HG02943 (cell line): ENCODE measurements around the gene CTNNA3.

Experiments
- ATAC-seq: cut with Tn5 transposase; IDR thresholded peaks from one replicate; pipeline ENCODE4 v1.9.1; 2021; ENCODE audit warnings: mild to moderate bottlenecking, low read depth, moderate library complexity; ENCODE audit not compliant: unreplicated experiment

Gene CTNNA3

DNA sequence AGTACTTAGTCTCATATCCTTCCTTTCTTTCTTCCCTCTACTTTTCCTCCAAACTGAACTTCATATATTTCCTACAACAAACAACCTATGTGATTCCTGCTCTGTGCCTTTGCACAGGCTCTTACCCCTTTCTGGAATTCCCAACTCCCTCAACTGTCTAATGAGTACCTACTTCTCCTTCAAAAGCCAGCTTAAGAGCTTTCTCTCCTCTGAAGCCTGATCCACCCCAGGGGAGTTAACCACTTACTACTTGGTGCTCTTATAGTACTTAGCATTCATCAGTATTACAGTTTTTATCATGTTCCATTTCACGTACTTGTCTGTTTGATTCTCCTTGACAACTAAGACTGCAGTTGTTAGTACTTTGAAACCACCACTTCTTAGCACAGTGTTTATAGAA, 524.0 kb downstream of the CTNNA3 start:
- no peak for ATAC-seq

GRCh38 chr10:67156239-67156638, 539.8 kb downstream of the CTNNA3 start:
- ATAC-seq, result no peak

DNA sequence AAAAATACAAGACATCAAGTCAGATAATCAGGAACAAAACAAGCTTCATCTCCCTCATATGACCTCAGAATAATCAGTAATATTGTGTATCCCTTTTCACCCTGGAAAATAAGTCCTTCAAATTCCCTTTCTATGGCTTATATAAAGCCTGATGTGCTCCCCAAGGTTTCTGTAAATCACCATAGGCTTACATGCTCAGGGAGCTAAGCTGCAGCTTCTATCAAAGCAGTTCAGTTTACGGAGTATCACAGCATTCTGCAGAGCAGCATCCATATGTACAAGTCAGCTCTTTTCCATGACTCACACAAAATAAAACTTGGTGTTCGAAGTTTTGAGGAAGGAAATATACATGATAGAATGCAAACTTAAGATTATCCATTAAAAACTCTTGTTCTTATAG, 544.5 kb downstream of the CTNNA3 start:
- no peak for ATAC-seq

DNA sequence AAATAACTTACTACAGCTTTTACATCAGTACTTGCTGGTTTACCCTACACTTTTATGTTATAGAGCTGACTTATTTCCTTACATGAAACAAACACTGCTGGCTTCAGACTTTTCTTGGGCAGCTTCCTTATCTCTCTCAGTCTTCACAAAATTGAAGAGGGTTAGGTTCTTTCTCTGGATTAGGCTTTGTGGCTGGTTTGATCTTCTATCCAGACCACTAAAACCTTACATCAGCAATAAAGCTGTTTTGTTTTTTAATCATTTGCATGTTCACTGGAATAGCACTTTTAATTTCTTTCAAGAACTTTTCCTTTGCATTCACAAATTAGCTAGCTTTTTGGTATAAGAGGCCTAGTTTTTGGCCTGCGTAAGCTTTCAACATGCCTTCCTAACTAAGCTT, 551.5 kb downstream of the CTNNA3 start:
- no peak for ATAC-seq

- ATAC-seq, result no peak
Observed at GRCh38 chr10:67141300-67141699, 554.7 kb downstream of the CTNNA3 start.

DNA sequence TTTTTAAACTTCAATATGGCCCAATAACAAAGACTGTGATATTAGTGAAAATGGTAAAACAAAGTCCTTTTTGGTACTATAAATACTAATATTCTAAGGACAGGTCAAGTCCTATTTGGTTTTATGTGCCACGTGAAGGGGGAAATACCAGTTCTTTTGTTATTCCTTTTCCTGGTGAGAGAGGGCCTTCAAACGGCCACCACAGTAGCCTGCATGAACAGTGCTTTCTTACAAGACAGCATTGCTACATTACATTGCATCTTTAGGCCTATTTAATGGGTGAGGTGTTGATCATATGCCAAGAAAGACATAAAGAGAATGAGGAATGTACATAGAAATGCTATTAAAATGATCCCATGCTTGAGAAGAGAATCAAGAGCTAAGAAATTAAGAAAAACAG, 555.4 kb downstream of the CTNNA3 start:
- no peak for ATAC-seq

DNA sequence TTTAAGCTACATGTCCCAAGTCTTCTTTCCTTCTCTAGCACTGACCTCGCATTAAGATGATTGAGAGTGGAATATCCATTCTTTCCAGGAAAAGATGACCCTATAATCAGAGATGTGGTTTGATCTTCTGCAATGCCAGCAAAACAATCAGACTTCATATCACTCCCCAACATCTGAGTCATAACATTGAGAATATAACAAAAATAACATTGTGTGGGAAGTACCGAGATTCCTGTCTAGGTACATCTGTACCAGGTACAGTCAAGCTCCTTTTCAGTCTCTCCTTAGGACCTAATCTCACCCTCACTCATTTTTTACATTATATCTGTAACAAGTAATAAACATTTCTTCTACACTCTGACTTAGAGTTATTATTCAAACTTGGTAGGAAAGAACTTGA, 568.6 kb downstream of the CTNNA3 start:
- no peak for ATAC-seq

DNA sequence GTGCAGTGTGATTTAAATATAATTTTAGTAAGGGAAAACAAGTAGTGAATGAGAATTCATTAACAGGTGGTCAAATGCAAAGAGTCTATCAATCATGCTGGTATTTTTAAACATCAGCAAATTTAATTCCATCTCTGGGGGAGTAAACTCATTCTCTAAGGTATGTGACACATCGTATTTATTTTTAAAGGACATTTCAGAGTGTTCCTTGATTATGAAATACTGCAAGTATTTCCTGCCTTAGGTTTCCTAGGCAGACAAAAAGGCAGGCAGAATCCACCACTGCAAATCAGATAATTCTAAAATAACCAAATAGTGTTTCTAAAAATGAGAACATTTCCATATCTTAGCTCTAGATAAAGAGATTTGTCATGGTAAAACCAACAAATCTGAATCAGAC, 576.3 kb downstream of the CTNNA3 start:
- ATAC-seq, result no peak

DNA sequence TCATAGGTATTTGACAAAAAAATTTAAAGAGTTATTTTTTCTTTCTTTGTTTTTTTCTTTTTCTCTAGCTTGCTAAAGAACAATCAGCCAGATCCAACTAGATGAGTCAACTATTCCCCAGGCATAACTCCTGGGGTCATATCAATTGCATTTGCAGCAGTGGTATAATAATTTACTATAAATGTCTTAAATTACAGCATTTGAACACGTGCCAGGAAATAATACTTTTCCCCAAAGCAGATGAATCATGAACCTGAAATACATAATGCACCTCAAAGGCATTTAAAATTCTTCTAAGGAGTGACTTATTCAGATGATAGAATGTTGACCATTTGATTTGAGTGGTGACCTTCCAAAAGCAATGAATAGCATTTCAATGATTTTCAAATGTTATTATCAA, 580.0 kb downstream of the CTNNA3 start:
- ATAC-seq, result no peak

DNA sequence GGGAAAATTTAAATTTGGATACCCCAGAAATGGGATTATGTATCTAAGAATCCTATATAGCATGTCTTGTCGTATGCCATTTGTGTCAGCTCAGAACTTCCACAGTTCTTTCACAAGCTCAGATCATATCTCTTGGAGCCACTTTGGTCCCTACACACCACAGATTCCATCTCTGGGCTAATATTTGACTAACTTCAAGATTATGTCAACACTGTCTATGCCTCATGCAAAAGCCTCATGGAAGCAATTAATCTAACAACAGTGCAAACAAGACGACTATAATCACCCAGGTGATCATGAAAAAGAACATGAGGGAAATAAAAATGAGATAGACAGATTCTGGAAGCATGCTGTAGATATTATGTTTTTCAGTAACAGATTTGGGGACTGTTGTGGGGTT, 581.0 kb downstream of the CTNNA3 start:
- ATAC-seq, result no peak

- no peak for ATAC-seq
Observed at GRCh38 chr10:67112765-67113164, 583.2 kb downstream of the CTNNA3 start.

DNA sequence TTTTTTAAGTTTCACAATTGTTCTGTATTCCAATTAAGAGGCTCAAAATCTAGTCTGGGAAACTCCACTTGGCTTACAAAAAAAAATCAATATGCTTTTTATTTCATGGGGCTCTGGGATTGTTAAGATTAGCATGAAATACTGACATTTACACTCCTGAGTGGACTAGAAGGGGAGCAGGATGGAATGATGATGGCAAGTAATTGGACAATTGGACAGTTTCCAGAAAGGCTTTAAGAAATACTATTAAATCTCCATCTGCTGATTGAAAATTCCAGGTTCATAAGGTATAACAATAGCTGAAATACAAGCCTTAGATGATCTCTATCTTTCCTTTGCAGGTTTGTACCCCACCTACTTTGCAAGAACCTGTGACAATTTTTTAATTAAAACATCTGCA, 585.7 kb downstream of the CTNNA3 start:
- no peak for ATAC-seq

GRCh38 chr10:67107670-67108069, 588.3 kb downstream of the CTNNA3 start:
- no peak for ATAC-seq

DNA sequence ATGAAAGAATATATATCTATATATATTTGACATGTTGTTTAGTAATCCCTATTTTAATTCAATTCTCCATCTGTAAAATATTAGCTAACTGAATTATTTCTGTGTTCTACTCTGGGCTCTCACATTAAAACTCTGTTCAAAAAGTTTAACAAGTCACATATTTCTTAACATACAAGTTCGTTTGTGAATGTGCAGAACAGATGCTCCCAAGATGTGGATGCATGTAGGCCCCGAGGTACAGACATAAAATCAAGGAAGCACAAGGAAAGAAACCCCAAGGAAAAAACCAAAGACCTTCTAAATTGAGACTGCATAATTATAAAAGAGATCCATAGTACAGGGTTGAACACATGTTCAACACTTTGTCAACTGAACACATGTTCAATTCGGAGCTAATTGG, 595.0 kb downstream of the CTNNA3 start:
- no peak for ATAC-seq

GRCh38 chr10:67098461-67098860, 597.5 kb downstream of the CTNNA3 start:
- ATAC-seq, result no peak

GRCh38 chr10:67095531-67095930, 600.5 kb downstream of the CTNNA3 start:
- no peak for ATAC-seq

DNA sequence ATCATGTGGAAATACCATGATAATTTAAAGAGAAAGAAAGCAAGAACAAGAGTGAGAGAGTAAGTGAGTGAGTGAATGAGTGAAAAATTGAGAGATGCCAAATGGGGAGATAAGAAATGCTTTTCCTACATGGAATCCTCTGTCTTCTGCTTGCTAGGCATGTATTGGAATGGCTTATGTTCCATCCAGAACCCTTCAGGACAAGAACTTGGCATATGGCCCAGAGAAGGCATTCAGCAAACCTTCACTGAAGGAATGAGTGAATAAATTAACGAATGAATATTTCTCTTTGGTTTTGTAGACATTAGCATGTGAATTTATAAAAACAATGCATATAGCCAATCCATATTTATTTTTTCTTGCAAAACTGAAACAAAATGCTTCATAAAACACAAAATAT, 608.0 kb downstream of the CTNNA3 start:
- ATAC-seq, result no peak

DNA sequence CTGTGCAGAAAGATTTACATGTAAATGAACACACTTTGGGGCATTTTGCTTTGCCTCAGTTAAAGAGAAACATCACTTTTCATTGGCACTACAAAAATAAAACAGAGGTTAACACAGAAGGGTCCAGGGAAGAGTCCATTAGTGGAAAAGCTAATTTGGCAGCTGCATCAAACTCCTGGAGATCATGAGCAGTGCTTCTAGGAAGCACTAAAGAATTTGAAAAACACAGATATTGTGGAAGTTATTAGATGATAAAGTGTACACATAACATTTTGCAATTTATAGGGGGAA, 608.9 kb downstream of the CTNNA3 start:
- no peak for ATAC-seq

- no peak for ATAC-seq
Observed at GRCh38 chr10:67086327-67087134, 609.5 kb downstream of the CTNNA3 start.

DNA sequence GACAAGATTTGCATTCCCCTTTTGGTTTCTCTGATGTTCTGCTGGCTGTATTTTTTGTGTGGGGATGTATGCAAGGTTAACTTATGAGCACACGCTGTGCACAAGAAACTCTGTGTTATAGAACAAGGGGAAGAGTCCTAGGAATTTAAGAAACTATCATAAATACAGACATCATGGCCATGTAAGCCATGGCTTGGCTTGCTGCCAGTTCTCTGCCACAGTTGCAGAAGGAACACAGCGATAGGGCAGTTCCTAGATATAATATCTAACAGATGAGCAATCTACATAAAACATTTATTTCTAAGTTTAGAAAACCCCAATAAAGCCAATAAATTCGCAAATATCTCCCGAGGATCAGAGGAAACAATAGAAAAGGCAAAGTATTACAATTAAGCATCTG, 616.9 kb downstream of the CTNNA3 start:
- no peak for ATAC-seq

DNA sequence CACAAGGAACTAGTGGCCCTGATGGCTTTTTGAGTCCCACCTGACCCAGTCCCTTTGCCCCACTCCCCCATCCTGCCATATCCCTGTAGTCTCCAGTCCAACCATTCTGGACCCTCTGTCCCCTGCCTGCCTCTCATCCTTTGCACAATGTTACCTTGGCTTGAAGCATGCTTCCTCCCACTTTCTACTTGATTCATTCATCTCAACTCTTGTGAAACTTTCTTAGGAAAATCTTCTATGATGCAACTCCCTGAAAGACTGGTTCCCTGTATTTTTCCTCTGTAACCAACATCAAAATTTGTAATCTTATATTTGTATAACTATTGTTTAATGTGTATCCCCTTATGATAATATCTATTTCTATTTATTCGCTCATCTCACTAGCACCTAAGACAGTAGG, 618.6 kb downstream of the CTNNA3 start:
- ATAC-seq, result no peak

DNA sequence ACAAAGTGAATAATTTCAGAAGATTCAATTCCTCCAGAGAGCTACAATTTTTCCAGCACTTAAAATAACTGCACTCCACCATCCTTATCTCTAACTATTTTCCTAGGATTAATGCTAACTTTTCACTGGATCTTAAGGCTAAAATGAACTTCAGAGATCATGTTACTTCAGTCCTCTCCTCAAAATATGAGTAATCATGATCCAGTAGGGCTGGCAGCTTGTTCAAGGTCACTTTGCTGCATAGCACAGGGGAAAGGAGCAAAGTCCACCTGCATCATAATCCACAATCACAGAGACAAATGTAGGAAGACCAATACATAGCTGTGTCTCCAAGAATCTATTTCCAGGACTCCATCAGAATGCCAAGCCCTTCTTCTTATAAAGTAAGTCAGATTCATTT, 619.9 kb downstream of the CTNNA3 start:
- no peak for ATAC-seq

- ATAC-seq, result no peak
Observed at GRCh38 chr10:67075491-67075971, 620.5 kb downstream of the CTNNA3 start.
